ENCODE data around the gene IFT25.

Gene IFT25

GRCh38 chr1:53929246-53929960, 16.1 kb downstream of the IFT25 start:
- no peak for DNase-seq (ENCODE audit: low read depth, low spot score)

GRCh38 chr1:53927376-53927881, 18.1 kb downstream of the IFT25 start:
- no peak for DNase-seq (ENCODE audit: low read depth, low spot score)

- no peak for DNase-seq (ENCODE audit: low read depth, low spot score)
Observed at GRCh38 chr1:53919675-53920066, 25.8 kb downstream of the IFT25 start.

- no peak for DNase-seq (ENCODE audit: low read depth, low spot score)
Observed at GRCh38 chr1:53918343-53918742, 27.2 kb downstream of the IFT25 start.

- no peak for DNase-seq (ENCODE audit: low read depth, low spot score)
Observed at GRCh38 chr1:53913352-53914033, 32.0 kb downstream of the IFT25 start.

- DNase-seq (ENCODE audit: low read depth, low spot score), result no peak
Observed at GRCh38 chr1:53911442-53911841, 34.1 kb downstream of the IFT25 start.

GRCh38 chr1:53909946-53910345, 35.6 kb downstream of the IFT25 start:
- DNase-seq (ENCODE audit: low read depth, low spot score), result no peak

GRCh38 chr1:53906121-53906520, 39.4 kb downstream of the IFT25 start:
- DNase-seq (ENCODE audit: low read depth, low spot score), result no peak

- DNase-seq (ENCODE audit: low read depth, low spot score), result no peak
Observed at GRCh38 chr1:53905509-53905908, 40.0 kb downstream of the IFT25 start.

GRCh38 chr1:53902235-53903138, 43.0 kb downstream of the IFT25 start:
- no peak for DNase-seq (ENCODE audit: low read depth, low spot score)

- DNase-seq (ENCODE audit: low read depth, low spot score), result no peak
Observed at GRCh38 chr1:53899708-53900107, 45.8 kb downstream of the IFT25 start.

- no peak for DNase-seq (ENCODE audit: low read depth, low spot score)
Observed at GRCh38 chr1:53899206-53899628, 46.3 kb downstream of the IFT25 start.

- no peak for DNase-seq (ENCODE audit: low read depth, low spot score)
Observed at GRCh38 chr1:53896635-53897229, 48.8 kb downstream of the IFT25 start.

GRCh38 chr1:53895421-53895820, 50.1 kb downstream of the IFT25 start:
- DNase-seq (ENCODE audit: low read depth, low spot score), result no peak

GRCh38 chr1:53894644-53895043, 50.9 kb downstream of the IFT25 start:
- DNase-seq (ENCODE audit: low read depth, low spot score), result no peak

- no peak for DNase-seq (ENCODE audit: low read depth, low spot score)
Observed at GRCh38 chr1:53893999-53894636, 51.4 kb downstream of the IFT25 start, which contains the start of gene DIO1. Gene DIO1, plus strand, starts transcription at chr1:53894187. Its CDS starts 24 bp downstream, at chr1:53894211.

- DNase-seq (ENCODE audit: low read depth, low spot score), result no peak
Observed at GRCh38 chr1:53892911-53893310, 52.6 kb downstream of the IFT25 start.

- no peak for DNase-seq (ENCODE audit: low read depth, low spot score)
Observed at GRCh38 chr1:53891678-53892077, 53.8 kb downstream of the IFT25 start.

GRCh38 chr1:53891018-53891417, 54.5 kb downstream of the IFT25 start:
- no peak for DNase-seq (ENCODE audit: low read depth, low spot score)

GRCh38 chr1:53890522-53890941, 55.0 kb downstream of the IFT25 start:
- no peak for DNase-seq (ENCODE audit: low read depth, low spot score)

Measured in iPS DF 19.7 (cell line).